Naive thymus-derived CD8-positive, alpha-beta T cell (primary cell): ENCODE measurements around the gene C10orf71. TPM values are rescaled to one million over a fixed set of nuclear protein-coding genes. Genes with fewer than 3 reads are reported as not detected.

Experiments used
- ATAC-seq, 2 donors: fragments of 150-1000 bp; cut with Tn5 transposase in 1 of 2; sonication (Bioruptor Pico), chemical (Tn5 transposase) in 1 of 2; 1 replicate in 1 of 2; 2 replicates in 1 of 2; pipeline ENCODE4 v1.10.0; 2021; ENCODE audit warnings: mild to moderate bottlenecking in 2 of 2, moderate library complexity in 2 of 2
- POLR2A ChIA-PET: fragments of 350-600 bp; sonication (Branson Sonifier 250); formaldehyde crosslinking; loops from one replicate; lab custom pipeline; 2021; ENCODE audit warnings: antibody characterized with exemption; lab: Charles Lee
- DNase-seq, 10 donors: peaks; one replicate each; pipeline versions ENCODE4 v3.0.0 to v3.0.0-alpha.2; 2020 to 2022
- H3K27ac Mint-ChIP-seq, 10 donors: one replicate each; pipeline ENCODE4 v1.8.0; 2020 to 2022; ENCODE audit warnings: mild to moderate bottlenecking in 10 of 10, mixed read lengths in 10 of 10, moderate library complexity in 4 of 10, inconsistent platforms in 1 of 10
- H3K27me3 Mint-ChIP-seq, 5 donors: one replicate each; pipeline ENCODE4 v1.8.0; 2021 to 2022; ENCODE audit warnings: mixed read lengths in 5 of 5
- H3K36me3 Mint-ChIP-seq, 3 donors: one replicate each; pipeline ENCODE4 v1.8.0; 2020 to 2022; ENCODE audit warnings: mixed read lengths in 3 of 3, mild to moderate bottlenecking in 2 of 3, inconsistent platforms in 1 of 3
- H3K4me1 Mint-ChIP-seq, 4 donors: one replicate each; pipeline ENCODE4 v1.8.0; 2021 to 2022; ENCODE audit warnings: mixed read lengths in 4 of 4
- H3K4me3 Mint-ChIP-seq, 10 donors: one replicate each; pipeline ENCODE4 v1.8.0; 2020 to 2022; ENCODE audit warnings: mild to moderate bottlenecking in 10 of 10, mixed read lengths in 10 of 10, moderate library complexity in 6 of 10, inconsistent platforms in 1 of 10
- H3K9me3 Mint-ChIP-seq, 9 donors: one replicate each; pipeline ENCODE4 v1.8.0; 2020 to 2022; ENCODE audit warnings: mixed read lengths in 9 of 9, mild to moderate bottlenecking in 3 of 9, inconsistent platforms in 1 of 9, moderate library complexity in 1 of 9
- polyA plus RNA-seq, 3 donors: library from polyadenylated mRNA; unstranded; fragments of 300-500 nt; fragmentation: Illumina TruSeq; gene quantifications; one replicate each; pipeline ENCODE4 v1.2.3, GENCODE V29; 2021
- total RNA-seq, 8 experiments: library from RNA in 2 of 8; stranded (reverse) in 2 of 8; gene quantifications; one replicate each; pipeline ENCODE4 v1.2.3 and lab custom pipeline; 2021 to 2026

C10orf71 gene
- total and polyA plus RNA-seq, 5 experiments from 2014 or later: not detected

- Mint-ChIP-seq H3K36me3 (no peaks in the 10 kb centered on the region), H3K4me3 (no peak overlapping the region), H3K27ac (no peak overlapping the region), H3K9me3 (no peaks in the 10 kb centered on the region), H3K4me1 (peaks cover 0 to 3% (median 0%) of the 10 kb centered on the region in 4 donors), H3K27me3 (peaks cover 0 to 5% (median 3%) of the 10 kb centered on the region in 5 donors)
- no peak for ATAC-seq
- DNase-seq: no peak
- POLR2A ChIA-PET: no interaction called here
These were observed 66.3 kb downstream of the C10orf71 start for GRCh38 chr10:49365275-49365674.

GRCh38 chr10:49365675-49366415 is 66.9 kb downstream of the C10orf71 start:
- Mint-ChIP-seq H3K4me3 (no peak overlapping the region), H3K36me3 (no peaks in the 10 kb centered on the region), H3K27me3 (peaks cover 0 to 10% (median 4%) of the 10 kb centered on the region in 5 donors), H3K27ac (no peak overlapping the region), H3K9me3 (no peaks in the 10 kb centered on the region), H3K4me1 (peaks cover 0 to 3% (median 0%) of the 10 kb centered on the region in 4 donors)
- DNase-seq: no peak
- ATAC-seq: no peak
- POLR2A ChIA-PET: no interaction called here

- Mint-ChIP-seq H3K36me3 (no peaks in the 10 kb centered on the region), H3K27ac (no peak overlapping the region), H3K4me1 (peaks cover 0 to 3% (median 0%) of the 10 kb centered on the region in 4 donors), H3K27me3 (peaks cover 0 to 11% (median 4%) of the 10 kb centered on the region in 5 donors), H3K9me3 (no peaks in the 10 kb centered on the region), H3K4me3 (no peak overlapping the region)
- POLR2A ChIA-PET: no interaction called here
- ATAC-seq (no peak), DNase-seq (no peak)
These were observed 67.5 kb downstream of the C10orf71 start for GRCh38 chr10:49366460-49366859.

- Mint-ChIP-seq H3K27me3 (peaks cover 0 to 11% (median 4%) of the 10 kb centered on the region in 5 donors), H3K4me3 (no peak overlapping the region), H3K27ac (no peak overlapping the region), H3K4me1 (no peaks in the 10 kb centered on the region), H3K9me3 (no peaks in the 10 kb centered on the region), H3K36me3 (no peaks in the 10 kb centered on the region)
- ATAC-seq (no peak), DNase-seq (no peak)
- POLR2A ChIA-PET: no interaction called here
These were observed 68.6 kb downstream of the C10orf71 start for GRCh38 chr10:49367600-49367999.

GRCh38 chr10:49368256-49368655 is 69.3 kb downstream of the C10orf71 start:
- Mint-ChIP-seq H3K27ac (no peak overlapping the region), H3K4me3 (no peak overlapping the region), H3K36me3 (no peaks in the 10 kb centered on the region), H3K4me1 (no peaks in the 10 kb centered on the region), H3K27me3 (peaks cover 0 to 11% (median 3%) of the 10 kb centered on the region in 5 donors), H3K9me3 (no peaks in the 10 kb centered on the region)
- no peak for DNase-seq
- ATAC-seq: no peak
- POLR2A ChIA-PET: no interaction called here

- H3K9me3 Mint-ChIP-seq: no peaks in the 10 kb centered on the region
- ATAC-seq (no peak), DNase-seq (no peak)
- no peaks in the 10 kb centered on the region for H3K4me1 Mint-ChIP-seq
- no peaks in the 10 kb centered on the region for H3K36me3 Mint-ChIP-seq
- H3K27me3 Mint-ChIP-seq: peaks cover 0 to 11% (median 3%) of the 10 kb centered on the region in 5 donors
- H3K27ac Mint-ChIP-seq: no peak overlapping the region
- POLR2A ChIA-PET: no interaction called here
- no peak overlapping the region for H3K4me3 Mint-ChIP-seq
These were observed 70.5 kb downstream of the C10orf71 start for GRCh38 chr10:49369216-49370162.

GRCh38 chr10:49370326-49371100 is 71.5 kb downstream of the C10orf71 start:
- POLR2A ChIA-PET: no interaction called here

GRCh38 chr10:49371967-49372366 is 73.0 kb downstream of the C10orf71 start:
- ATAC-seq (no peak), DNase-seq (no peak)
- Mint-ChIP-seq H3K27me3 (peaks cover 2 to 16% (median 6%) of the 10 kb centered on the region in 5 donors), H3K4me3 (no peak overlapping the region), H3K4me1 (no peaks in the 10 kb centered on the region), H3K36me3 (no peaks in the 10 kb centered on the region), H3K27ac (peak overlapping the region in 1 of 10 donors; percentile 9), H3K9me3 (no peaks in the 10 kb centered on the region)
- POLR2A ChIA-PET: no interaction called here

More at GRCh38 chr10:49370326-49371100, 71.5 kb downstream of the C10orf71 start:
- ATAC-seq: no peak
- Mint-ChIP-seq H3K36me3 (no peaks in the 10 kb centered on the region), H3K27me3 (peaks cover 2 to 11% (median 3%) of the 10 kb centered on the region in 5 donors), H3K4me3 (no peak overlapping the region), H3K27ac (no peak overlapping the region), H3K4me1 (no peaks in the 10 kb centered on the region), H3K9me3 (no peaks in the 10 kb centered on the region)
- DNase-seq: no peak

- Mint-ChIP-seq H3K9me3 (no peaks in the 10 kb centered on the region), H3K36me3 (no peaks in the 10 kb centered on the region), H3K4me1 (no peaks in the 10 kb centered on the region), H3K27me3 (peaks cover 2 to 19% (median 6%) of the 10 kb centered on the region in 5 donors), H3K4me3 (no peak overlapping the region), H3K27ac (no peak overlapping the region)
- ATAC-seq (no peak), DNase-seq (no peak)
- POLR2A ChIA-PET: no interaction called here
These were observed 74.4 kb downstream of the C10orf71 start for GRCh38 chr10:49373361-49373760.

GRCh38 chr10:49374740-49375139 is 75.8 kb downstream of the C10orf71 start:
- Mint-ChIP-seq H3K27ac (no peak overlapping the region), H3K9me3 (no peaks in the 10 kb centered on the region), H3K36me3 (no peaks in the 10 kb centered on the region), H3K4me1 (no peaks in the 10 kb centered on the region), H3K27me3 (peaks cover 0 to 19% (median 6%) of the 10 kb centered on the region in 5 donors), H3K4me3 (no peak overlapping the region)
- POLR2A ChIA-PET: no interaction called here
- ATAC-seq (no peak), DNase-seq (no peak)

- Mint-ChIP-seq H3K4me1 (no peaks in the 10 kb centered on the region), H3K9me3 (no peaks in the 10 kb centered on the region), H3K27me3 (peaks cover 0 to 24% (median 7%) of the 10 kb centered on the region in 5 donors), H3K27ac (no peak overlapping the region), H3K36me3 (no peaks in the 10 kb centered on the region), H3K4me3 (no peak overlapping the region)
- POLR2A ChIA-PET: no interaction called here
- no peak for ATAC-seq
- DNase-seq: no peak
These were observed 76.6 kb downstream of the C10orf71 start for GRCh38 chr10:49375611-49376010.
